ENCODE data around the gene ARHGAP21. TPM values are rescaled to one million over a fixed set of nuclear protein-coding genes. Genes with fewer than 3 reads are reported as not detected.

The ARHGAP21 gene
- total RNA-seq, 1 experiment from 2014 or later = 59.4 TPM

GRCh38 chr10:24569330-24569796 lies 154.3 kb downstream of the ARHGAP21 start:
- no peaks in the 10 kb centered on the region for H3K23me2 ChIP-seq (ENCODE audit: insufficient read length, low read depth, low read length, poor library complexity, severe bottlenecking)
- H3K4me1 ChIP-seq (ENCODE audit: insufficient read depth, low read length) = no peaks in the 10 kb centered on the region
- Mint-ChIP-seq H3K9me3 (peaks cover 0 to 3% of the 10 kb centered on the region in 2 experiments; a peak in 1 of 5 replicates), H3K27me3 (ENCODE audit: low read depth) (peaks cover 5% of the 10 kb centered on the region), H3K27ac (no peak overlapping the region), H3K4me3 (no peak overlapping the region), H3K4me1 (peaks cover 4 to 10% of the 10 kb centered on the region in 2 experiments; a peak in 3 of 4 replicates), H3K36me3 (ENCODE audit: insufficient read depth in 1 of 3, low read depth in 3 of 3) (peaks cover 0 to 5% (median 0%) of the 10 kb centered on the region in 3 experiments; a peak in 2 of 7 replicates)
- H3K14ac ChIP-seq (ENCODE audit: insufficient read depth, low read length) = no peak overlapping the region
- H2BK5ac ChIP-seq (ENCODE audit: insufficient read length, low read length) = no peak overlapping the region
- H2AK5ac ChIP-seq (ENCODE audit: insufficient read length, low read length) = no peak overlapping the region
- no peak overlapping the region for H2BK120ac ChIP-seq (ENCODE audit: low read depth, low read length, poor library complexity, severe bottlenecking)
- no peaks in the 10 kb centered on the region for H4K20me1 ChIP-seq (ENCODE audit: control insufficient read depth, insufficient read depth, insufficient read length)
- H3K9me3 ChIP-seq (ENCODE audit: control insufficient read depth, low read depth, low read length) = no peaks in the 10 kb centered on the region
- no peak for DNase-seq
- H4K8ac ChIP-seq (replicated peaks; ENCODE audit: insufficient read length, low read depth, low read length) = no peak overlapping the region
- H3K9ac ChIP-seq (ENCODE audit: extremely low read depth, insufficient read length, low read length) = no peak overlapping the region
- TF ChIP-seq, protein P1, sequence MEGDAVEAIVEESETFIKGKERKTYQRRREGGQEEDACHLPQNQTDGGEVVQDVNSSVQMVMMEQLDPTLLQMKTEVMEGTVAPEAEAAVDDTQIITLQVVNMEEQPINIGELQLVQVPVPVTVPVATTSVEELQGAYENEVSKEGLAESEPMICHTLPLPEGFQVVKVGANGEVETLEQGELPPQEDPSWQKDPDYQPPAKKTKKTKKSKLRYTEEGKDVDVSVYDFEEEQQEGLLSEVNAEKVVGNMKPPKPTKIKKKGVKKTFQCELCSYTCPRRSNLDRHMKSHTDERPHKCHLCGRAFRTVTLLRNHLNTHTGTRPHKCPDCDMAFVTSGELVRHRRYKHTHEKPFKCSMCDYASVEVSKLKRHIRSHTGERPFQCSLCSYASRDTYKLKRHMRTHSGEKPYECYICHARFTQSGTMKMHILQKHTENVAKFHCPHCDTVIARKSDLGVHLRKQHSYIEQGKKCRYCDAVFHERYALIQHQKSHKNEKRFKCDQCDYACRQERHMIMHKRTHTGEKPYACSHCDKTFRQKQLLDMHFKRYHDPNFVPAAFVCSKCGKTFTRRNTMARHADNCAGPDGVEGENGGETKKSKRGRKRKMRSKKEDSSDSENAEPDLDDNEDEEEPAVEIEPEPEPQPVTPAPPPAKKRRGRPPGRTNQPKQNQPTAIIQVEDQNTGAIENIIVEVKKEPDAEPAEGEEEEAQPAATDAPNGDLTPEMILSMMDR (conservative IDR thresholded peaks at IDR 0.05) = no peak
- no peak overlapping the region for H2BK12ac ChIP-seq (ENCODE audit: insufficient read length, low read depth, low read length)
- H2AFZ ChIP-seq (ENCODE audit: low read length) = no peak overlapping the region
- no peak overlapping the region for H3K18ac ChIP-seq (ENCODE audit: insufficient read length, low read depth, low read length)
- WGBS (ENCODE audit: extremely low coverage, insufficient read length, low lambda C conversion rate) = no CpG with 5 or more reads among the region's 13 CpGs
- H3K56ac ChIP-seq (ENCODE audit: insufficient read length, low read depth, low read length) = no peak overlapping the region
- H3K79me2 ChIP-seq (ENCODE audit: insufficient read depth, low read length) = no peaks in the 10 kb centered on the region
- no peak overlapping the region for H3K4ac ChIP-seq (ENCODE audit: low read depth, low read length)
- H2BK20ac ChIP-seq (ENCODE audit: low read depth, low read length, poor library complexity, severe bottlenecking) = no peak overlapping the region
- no peak overlapping the region for H3K23ac ChIP-seq (ENCODE audit: insufficient read length, low read depth, low read length)
- H3K79me1 ChIP-seq (ENCODE audit: insufficient read depth, low read depth, low read length, poor library complexity, severe bottlenecking) = no peaks in the 10 kb centered on the region
- no peak overlapping the region for H3T11ph ChIP-seq (ENCODE audit: low read length)
- H4K91ac ChIP-seq (ENCODE audit: insufficient read length, low read depth, low read length) = no peak overlapping the region
- H4K5ac ChIP-seq (ENCODE audit: insufficient read length, low read depth, low read length) = no peak overlapping the region
- H3K27ac ChIP-seq (ENCODE audit: insufficient read length, low read depth, low read length) = no peak overlapping the region
- H3K27me3 ChIP-seq (ENCODE audit: insufficient read depth, low read length) = no peaks in the 10 kb centered on the region
- no peak overlapping the region for H2BK15ac ChIP-seq (ENCODE audit: low read depth, low read length)
- no peak overlapping the region for H3K4me2 ChIP-seq (ENCODE audit: insufficient read depth, insufficient read length, low read length)

All from H9 (cell line).